Vagina (tissue), 2 donors: ENCODE results near the gene CTNNBL1.

ENCODE experiments used
- CTCF ChIP-seq, 3 experiments: fragments of 450-650 bp in 2 of 3; fragments of 200-600 bp in 1 of 3; sonication (generic) in 1 of 3; IDR thresholded peaks; one replicate each; pipeline ENCODE4 v1.5.1; 2017 to 2019; ENCODE audit warnings: antibody characterized with exemption in 3 of 3, mild to moderate bottlenecking in 2 of 3, moderate library complexity in 2 of 3
- POLR2A ChIP-seq, 2 donors: fragments of 450-650 bp; IDR thresholded peaks; one replicate each; pipeline ENCODE4 v1.6.1; 2017; ENCODE audit warnings: antibody characterized with exemption in 2 of 2, mild to moderate bottlenecking in 2 of 2, moderate library complexity in 2 of 2
- POLR2AphosphoS5 ChIP-seq, 2 donors: sonication (generic); formaldehyde crosslinking; IDR thresholded peaks; one replicate each; pipeline ENCODE4 v1.9.0; 2017; ENCODE audit warnings: antibody characterized with exemption in 2 of 2, mild to moderate bottlenecking in 2 of 2, low read depth in 1 of 2; ENCODE audit not compliant: insufficient read depth in 1 of 2

- no peak for TF ChIP-seq CTCF (IDR thresholded peaks at IDR 0.05)
- TF ChIP-seq POLR2A (IDR thresholded peaks at IDR 0.05), result no peak
- no peak for TF ChIP-seq POLR2AphosphoS5 (IDR thresholded peaks at IDR 0.05; ENCODE audit: insufficient read depth in 1 of 2, low read depth in 1 of 2)
Measured at GRCh38 chr20:37789408-37789807, 95.6 kb downstream of the CTNNBL1 start.
